Testis (tissue), 3 donors: ENCODE measurements around the gene ZYX. TPM values are rescaled to one million over a fixed set of nuclear protein-coding genes. Genes with fewer than 3 reads are reported as not detected.

Source experiments
- DNase-seq: peaks from one replicate; pipeline ENCODE4 v3.0.0-alpha.2; 2019
- H3K27ac ChIP-seq, 2 donors: fragments of 200-600 bp; sonication (generic); one replicate each; pipeline ENCODE4 v1.5.1; 2019
- H3K27me3 ChIP-seq: fragments of 200-600 bp; sonication (generic); one replicate; pipeline ENCODE4 v1.5.1; 2019
- H3K36me3 ChIP-seq: fragments of 200-600 bp; sonication (generic); one replicate; pipeline ENCODE4 v1.5.1; 2017; ENCODE audit warnings: low read depth; ENCODE audit errors: missing control alignments
- H3K4me1 ChIP-seq: fragments of 200-600 bp; sonication (generic); one replicate; pipeline ENCODE4 v1.5.1; 2019
- H3K4me3 ChIP-seq, 2 donors: fragments of 200-600 bp; sonication (generic); one replicate each; pipeline ENCODE4 v1.5.1; 2017 to 2019
- H3K9me3 ChIP-seq: fragments of 200-600 bp; sonication (generic); one replicate; pipeline ENCODE4 v1.5.1; 2017
- CTCF ChIP-seq, 3 experiments: fragments of 450-650 bp in 2 of 3; fragments of 200-600 bp in 1 of 3; sonication (generic) in 1 of 3; IDR thresholded peaks; one replicate each; pipeline ENCODE4 v1.5.1; 2016 to 2019; ENCODE audit warnings: antibody characterized with exemption in 3 of 3, mild to moderate bottlenecking in 2 of 3, moderate library complexity in 1 of 3
- POLR2A ChIP-seq: fragments of 450-650 bp; IDR thresholded peaks from one replicate; pipeline ENCODE4 v1.6.1; 2017; ENCODE audit warnings: antibody characterized with exemption, mild to moderate bottlenecking, moderate library complexity
- WGBS, 2 donors: methylation state at CpG; one replicate each; pipeline ENCODE4 v1.1.5; 2018; 5-methylcytosine and 5-hydroxymethylcytosine counted together
- intact Hi-C: fragments of 100-400 bp; cut with DNase I; formaldehyde crosslinking; loops from one replicate; pipeline ENCODE4 v1.15.1; 2023; ENCODE audit warnings: low total_unique reads
- polyA plus RNA-seq: library from polyadenylated mRNA; stranded (reverse); fragments of 350-450 nt; fragmentation: Illumina TruSeq; extraction: RNeasy Lipid Tissue Mini Kit (QIAGEN cat#74804); gene quantifications from one replicate; pipeline ENCODE4 v1.2.3, GENCODE V29; 2014; ENCODE audit warnings: low read depth, low replicate concordance; ENCODE audit not compliant: insufficient read depth
- total RNA-seq, 2 donors: library from RNA; depleted of rRNA; stranded (reverse); fragments of >200 nt; gene quantifications; one replicate each; pipeline ENCODE4 v1.2.3, GENCODE V29; 2016

ZYX gene
- total and polyA plus RNA-seq, 3 donors from 2014 or later, result 164 to 222 (median 190) TPM

GRCh38 chr7:143415742-143416397 lies 34.7 kb downstream of the ZYX start:
- intact Hi-C loops, result loop anchor here (10.0 kb wide), 1 partner anchor 181 kb away; no protein-coding TSS in a partner anchor
- 72 to 84% methylated on average over 8 of the region's 8 CpGs for WGBS, 2 donors
- no peak for DNase-seq
- Histone ChIP-seq H3K36me3 (no peaks in the 10 kb centered on the region), H3K4me1 (no peaks in the 10 kb centered on the region), H3K27ac (no peak overlapping the region), H3K9me3 (no peaks in the 10 kb centered on the region), H3K27me3 (no peaks in the 10 kb centered on the region), H3K4me3 (no peak overlapping the region)
- TF ChIP-seq POLR2A (no peak), CTCF (IDR thresholded peaks at IDR 0.05) (no peak)

GRCh38 chr7:143416565-143417149 lies 35.5 kb downstream of the ZYX start:
- Histone ChIP-seq H3K4me1 (no peaks in the 10 kb centered on the region), H3K9me3 (no peaks in the 10 kb centered on the region), H3K4me3 (no peak overlapping the region), H3K36me3 (no peaks in the 10 kb centered on the region), H3K27me3 (no peaks in the 10 kb centered on the region), H3K27ac (no peak overlapping the region)
- TF ChIP-seq POLR2A, result no peak
- TF ChIP-seq CTCF (IDR thresholded peaks at IDR 0.05), result peak; percentile 80 to 91 (median 83)
- DNase-seq, result no peak
- WGBS, 2 donors, result 11 to 18% methylated on average over 3 of the region's 3 CpGs
- intact Hi-C loops, result loop anchor here (10.0 kb wide), 1 partner anchor 182 kb away; no protein-coding TSS in a partner anchor

GRCh38 chr7:143417734-143418383 lies 36.7 kb downstream of the ZYX start:
- Histone ChIP-seq H3K27ac (no peak overlapping the region), H3K36me3 (no peaks in the 10 kb centered on the region), H3K4me1 (no peaks in the 10 kb centered on the region), H3K9me3 (no peaks in the 10 kb centered on the region), H3K4me3 (no peak overlapping the region), H3K27me3 (no peaks in the 10 kb centered on the region)
- intact Hi-C loops, result loop anchor here (10.0 kb wide), 1 partner anchor 183 kb away; no protein-coding TSS in a partner anchor
- DNase-seq, result no peak
- 52 to 67% methylated on average over 1 of the region's 1 CpG for WGBS, 2 donors
- TF ChIP-seq CTCF (IDR thresholded peaks at IDR 0.05), result no peak
- TF ChIP-seq POLR2A, result no peak

GRCh38 chr7:143418681-143419458 lies 37.7 kb downstream of the ZYX start:
- intact Hi-C loops, result loop anchor here (10.0 kb wide), 1 partner anchor 184 kb away; no protein-coding TSS in a partner anchor
- WGBS, 2 donors, result 88 to 90% methylated on average over 11 of the region's 11 CpGs

More at GRCh38 chr7:143418681-143419458, 37.7 kb downstream of the ZYX start:
- no peaks in the 10 kb centered on the region for H3K27me3 ChIP-seq
- no peaks in the 10 kb centered on the region for H3K4me1 ChIP-seq
- no peaks in the 10 kb centered on the region for H3K9me3 ChIP-seq
- no peak overlapping the region for H3K27ac ChIP-seq
- no peak for DNase-seq
- H3K4me3 ChIP-seq, result no peak overlapping the region
- no peak for TF ChIP-seq POLR2A
- no peak for TF ChIP-seq CTCF (IDR thresholded peaks at IDR 0.05)
- H3K36me3 ChIP-seq, result no peaks in the 10 kb centered on the region
